Measurements from ENCODE around the gene SSR1.

SSR1 gene

DNA sequence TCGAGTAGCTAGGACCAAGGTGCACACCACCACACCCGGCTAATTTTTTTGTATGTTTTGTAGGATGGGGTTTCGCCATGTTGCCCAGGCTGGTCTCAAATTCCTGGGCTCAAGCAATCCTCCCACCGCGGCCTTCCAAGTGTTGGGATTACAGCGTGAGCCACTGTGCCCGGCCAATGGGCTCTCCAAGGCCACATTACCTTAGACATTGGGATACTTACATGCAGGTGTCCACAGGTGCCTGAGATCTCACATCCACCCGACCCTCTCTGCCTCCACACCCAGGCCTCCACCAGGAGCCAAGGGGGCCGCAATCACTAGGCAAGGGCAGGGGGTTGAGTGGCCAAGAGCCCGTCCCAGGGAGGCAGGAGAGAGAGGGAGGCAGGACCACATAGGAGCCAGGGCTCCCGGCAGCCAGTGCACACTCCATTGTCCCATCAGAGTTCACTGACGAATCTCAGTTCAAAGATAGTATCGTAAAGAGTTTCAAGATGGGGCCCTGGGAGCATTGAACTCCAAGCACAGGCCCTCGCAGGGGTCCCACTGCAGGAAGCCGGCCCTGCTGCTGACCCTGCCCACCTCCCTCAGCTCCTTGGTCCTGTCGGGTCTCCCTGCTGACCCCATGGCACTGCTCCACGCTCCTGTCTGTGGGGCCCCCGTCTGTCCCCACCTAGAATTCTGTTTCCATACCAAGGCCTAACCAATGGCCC is 55.3 kb downstream of the SSR1 start:
- no peak for DNase-seq (ENCODE audit: low read depth)

DNA sequence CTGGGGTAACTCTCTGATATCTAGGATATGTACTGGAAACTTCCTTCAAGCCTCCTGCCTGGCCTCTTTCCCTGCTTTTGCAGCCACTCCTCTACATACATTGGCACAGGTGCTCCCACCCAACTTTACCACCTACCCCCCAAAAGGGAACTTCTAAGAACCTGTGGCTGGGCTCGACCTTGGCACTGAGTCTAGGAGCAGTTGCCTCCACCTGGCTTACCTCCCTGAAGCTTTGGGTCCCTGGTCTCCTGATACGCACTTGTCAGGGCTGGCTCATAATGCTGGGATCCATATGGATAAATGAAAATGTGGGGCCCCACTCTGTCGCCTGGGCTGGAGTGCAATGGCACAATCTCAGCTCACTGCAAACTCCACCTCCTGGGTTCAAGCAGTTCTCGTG is 56.2 kb downstream of the SSR1 start:
- DNase-seq (ENCODE audit: low read depth): no peak

DNA sequence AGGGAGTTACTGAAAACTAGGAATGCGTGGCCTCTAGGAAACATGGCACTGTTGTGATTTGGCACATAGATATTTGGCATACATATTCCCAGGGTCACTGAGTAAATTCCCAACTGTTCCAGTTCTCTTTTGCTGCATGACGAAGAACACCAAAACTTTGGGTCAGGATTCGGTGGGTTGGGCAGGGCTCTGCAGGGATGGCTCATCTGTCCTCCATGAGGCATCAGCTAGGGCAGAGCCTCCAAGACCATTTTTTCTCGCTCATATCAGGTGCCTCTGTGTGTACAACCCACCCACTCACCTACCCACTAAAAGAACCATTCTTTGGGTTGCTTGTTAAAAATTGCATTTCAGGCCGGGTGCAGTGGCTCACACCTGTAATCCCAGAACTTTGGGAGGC is 57.1 kb downstream of the SSR1 start:
- DNase-seq (ENCODE audit: low read depth): no peak

DNA sequence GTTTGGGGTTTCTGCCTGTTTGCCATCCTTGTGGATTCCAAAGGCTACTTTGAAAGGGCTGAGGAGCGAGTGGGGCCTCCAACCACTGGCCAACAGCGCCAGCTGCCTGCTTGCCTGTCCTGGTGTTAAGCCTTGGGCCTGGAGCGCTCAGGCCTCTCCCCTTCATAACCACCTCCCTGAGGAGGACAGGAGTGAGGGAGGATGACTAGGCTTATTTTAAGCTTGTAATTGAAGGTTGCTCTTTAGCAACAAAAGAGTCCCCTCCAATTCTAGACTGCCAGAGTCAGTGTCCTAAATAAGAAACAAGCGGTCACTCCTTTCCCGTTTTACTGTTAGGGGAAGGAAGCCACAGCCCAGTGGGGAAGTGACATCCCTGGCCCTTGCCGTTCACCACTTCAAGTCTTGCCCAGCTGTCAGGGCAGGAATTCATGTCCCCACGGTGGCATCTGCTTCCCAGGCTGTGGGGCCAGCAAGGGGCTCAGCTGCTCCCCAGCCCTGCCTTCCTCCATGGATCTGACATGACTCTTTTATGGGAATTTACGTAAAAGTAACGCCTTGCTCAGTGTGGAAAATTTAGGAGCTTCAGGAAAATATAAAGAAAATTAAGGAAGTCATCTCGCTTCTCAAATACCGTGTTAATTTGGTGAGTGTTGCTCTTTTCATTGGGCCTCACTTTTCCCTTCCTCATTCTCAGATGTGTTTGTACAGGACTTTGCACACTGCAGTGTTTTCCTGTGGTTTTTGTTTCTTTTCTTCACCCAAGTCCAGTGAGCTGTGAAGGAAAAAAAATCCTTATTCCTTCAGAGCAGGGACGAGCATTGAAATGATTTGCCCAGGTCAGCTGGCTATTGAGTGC is 57.8 kb downstream of the SSR1 start:
- DNase-seq (ENCODE audit: low read depth): no peak

DNA sequence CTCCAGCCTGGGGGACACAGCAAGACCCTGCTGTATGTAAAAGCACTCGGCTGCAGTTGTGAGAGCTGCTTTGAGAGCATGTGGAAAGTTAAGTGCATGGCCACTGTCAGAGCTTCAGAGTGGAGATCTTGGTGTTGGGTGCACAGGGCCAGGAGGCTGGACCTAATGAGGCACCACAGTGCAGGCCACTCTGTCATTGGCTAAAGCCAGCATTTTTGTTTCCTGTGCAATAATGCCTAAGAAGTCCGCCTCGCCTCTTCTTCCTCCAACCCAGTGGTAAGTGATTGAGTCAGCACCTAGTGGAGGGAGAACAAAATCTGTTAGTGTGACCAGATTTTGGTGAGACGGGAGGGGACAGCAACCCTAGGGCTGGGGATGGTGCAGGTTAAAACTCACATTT is 60.6 kb downstream of the SSR1 start:
- DNase-seq (ENCODE audit: low read depth): no peak

DNA sequence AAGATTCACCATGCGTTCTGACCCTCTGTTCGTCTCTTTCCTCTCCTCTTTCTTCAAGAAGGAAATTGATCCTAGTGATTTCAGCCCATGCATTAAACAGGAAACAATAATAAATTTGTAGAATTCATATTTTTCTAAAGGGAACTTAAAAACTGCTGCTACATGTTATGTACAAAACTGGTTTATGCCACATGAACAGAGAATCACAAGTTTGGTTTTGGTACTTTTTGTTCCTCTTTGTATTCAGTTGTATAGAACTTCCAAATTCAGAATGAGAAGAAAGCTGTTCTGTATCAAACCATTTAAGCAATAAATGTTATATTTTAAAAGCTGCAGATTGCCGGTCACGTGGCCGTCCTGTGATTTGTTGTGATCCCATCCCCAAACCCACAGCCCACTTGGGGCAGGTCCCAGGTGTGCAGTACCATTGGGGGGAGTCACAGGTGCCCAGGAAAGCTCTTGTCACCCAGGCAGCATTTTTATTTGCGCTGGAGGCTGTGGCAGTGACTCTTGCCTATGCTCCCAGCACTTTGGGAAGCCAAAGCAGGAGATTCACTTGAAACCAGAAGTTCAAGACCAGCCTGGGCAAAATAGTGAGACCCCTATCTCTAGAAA is 61.2 kb downstream of the SSR1 start:
- no peak for DNase-seq (ENCODE audit: low read depth)

DNA sequence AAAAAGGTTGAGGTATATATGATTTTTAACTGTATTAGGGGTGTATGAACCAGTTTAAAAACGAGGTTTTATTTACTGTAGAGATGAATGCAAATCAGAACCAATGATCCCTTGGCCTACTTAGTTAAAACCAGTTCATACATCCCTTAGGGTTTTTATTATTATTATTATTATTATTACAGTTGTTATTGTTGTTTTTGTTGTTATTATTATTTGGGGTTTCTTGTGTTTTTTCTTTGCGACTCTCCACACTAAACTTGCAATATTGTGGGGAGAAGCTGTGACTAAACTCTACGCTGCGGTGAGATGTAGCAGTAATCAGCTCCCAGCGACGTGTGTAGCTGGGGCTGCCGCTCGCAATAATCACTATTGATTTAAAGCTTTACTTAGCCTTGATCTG is 62.2 kb downstream of the SSR1 start:
- no peak for DNase-seq (ENCODE audit: low read depth)

DNA sequence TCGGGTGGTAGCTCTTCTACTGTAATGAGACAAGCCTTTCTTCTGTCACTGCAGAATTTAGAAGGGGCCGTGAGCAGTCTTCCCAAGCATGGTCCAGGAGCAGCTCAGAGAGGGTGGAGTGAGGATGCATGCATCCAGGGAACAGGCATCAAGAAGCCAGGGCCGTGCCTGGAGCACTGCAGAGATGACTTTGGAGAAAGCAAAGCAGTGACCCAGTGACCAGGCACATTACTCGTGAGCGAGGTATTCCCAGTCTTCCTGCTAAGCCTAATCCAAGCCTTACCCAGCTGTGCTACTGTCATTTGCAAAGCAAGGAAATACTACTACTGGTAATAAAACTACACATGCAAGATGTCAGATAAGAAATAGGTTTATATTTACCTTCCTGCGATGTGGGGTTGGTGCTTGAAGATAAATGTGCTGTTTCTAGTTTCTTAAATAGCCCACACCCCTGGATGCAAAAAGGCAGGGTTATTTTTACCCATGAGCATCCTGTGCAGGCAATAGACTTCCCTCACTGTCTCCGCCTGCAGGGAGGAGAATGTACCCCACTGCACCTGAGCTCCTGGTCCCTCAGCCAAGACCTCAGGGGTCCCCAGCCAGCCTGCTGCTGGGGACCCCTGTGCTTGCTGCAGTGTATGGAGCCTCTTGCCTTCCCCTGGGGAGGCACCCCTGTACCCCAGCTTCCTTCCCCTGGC is 62.9 kb downstream of the SSR1 start:
- DNase-seq (ENCODE audit: low read depth): no peak

DNA sequence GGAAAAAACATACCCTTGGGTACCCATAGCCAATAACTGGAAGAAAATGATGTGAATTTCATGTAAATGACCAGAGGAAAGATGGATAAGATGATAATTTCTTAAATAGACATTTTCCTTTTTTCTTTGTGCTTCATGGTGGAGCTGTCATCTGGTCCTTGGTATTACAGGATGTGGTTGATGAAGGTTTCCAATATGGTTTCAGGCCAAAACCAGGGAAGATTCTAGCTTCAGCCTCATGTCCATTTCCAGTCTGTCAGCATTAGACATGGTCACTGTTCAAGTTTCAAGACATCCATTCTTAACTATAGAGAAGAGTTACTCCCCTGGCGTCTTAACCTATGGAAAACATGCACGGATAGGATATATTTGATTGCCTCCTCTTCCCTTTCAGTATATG is 63.6 kb downstream of the SSR1 start:
- no peak for DNase-seq (ENCODE audit: low read depth)

DNA sequence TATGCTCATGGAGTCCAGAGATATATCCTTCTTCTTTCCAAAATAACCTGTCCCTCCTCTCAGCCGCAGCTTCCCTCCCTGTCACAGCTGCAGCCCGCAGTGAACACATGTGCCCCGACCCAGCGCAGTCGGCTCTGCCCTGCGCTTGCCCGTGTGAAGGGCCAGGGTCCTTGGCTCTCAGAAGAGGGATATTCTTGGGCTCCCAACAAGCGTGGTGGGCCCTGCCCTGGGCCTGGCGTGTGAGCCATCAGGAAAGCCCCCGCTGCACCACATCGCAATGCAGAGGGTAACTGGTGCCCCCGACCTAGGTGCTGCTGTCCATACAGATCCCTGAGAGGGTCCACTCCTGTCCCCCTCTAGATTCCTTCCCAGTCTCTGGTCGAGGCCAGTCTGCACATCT is 65.2 kb downstream of the SSR1 start:
- no peak for DNase-seq (ENCODE audit: low read depth)

DNA sequence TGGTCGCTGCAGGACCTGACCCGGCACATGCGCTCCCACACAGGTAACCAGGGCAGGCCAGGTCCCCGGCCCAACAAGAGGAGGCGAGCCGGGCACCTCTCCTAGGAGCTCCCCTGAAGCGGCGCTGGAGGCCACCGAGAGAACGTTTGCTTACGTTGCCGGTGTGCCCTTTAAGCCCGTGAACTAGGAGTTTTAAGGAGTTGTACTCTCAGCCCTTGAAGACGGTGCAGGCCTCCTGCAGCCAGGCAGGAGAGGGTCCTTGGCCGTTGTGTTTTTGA is 65.9 kb downstream of the SSR1 start:
- DNase-seq (ENCODE audit: low read depth): no peak

DNA sequence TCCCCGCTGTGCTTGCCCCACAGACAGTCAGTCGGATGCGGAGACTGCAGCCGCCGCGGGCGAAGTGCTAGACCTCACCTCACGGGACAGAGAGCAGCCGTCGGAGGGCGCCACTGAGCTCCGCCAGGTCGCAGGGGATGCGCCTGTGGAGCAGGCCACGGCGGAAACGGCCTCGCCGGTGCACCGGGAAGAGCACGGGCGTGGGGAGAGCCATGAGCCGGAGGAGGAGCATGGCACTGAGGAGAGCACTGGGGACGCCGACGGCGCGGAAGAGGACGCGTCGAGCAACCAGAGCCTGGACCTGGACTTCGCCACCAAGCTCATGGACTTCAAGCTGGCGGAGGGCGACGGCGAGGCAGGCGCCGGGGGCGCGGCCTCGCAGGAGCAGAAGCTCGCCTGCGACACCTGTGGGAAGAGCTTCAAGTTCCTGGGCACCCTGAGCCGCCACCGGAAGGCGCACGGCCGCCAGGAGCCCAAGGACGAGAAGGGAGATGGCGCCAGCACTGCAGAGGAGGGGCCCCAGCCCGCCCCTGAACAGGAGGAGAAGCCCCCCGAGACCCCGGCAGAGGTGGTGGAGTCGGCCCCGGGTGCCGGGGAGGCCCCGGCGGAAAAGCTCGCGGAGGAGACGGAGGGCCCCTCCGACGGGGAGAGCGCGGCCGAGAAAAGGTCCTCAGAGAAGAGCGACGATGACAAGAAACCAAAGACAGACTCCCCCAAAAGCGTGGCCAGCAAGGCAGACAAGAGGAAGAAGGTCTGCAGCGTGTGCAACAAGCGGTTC is 66.4 kb downstream of the SSR1 start:
- DNase-seq (ENCODE audit: low read depth): no peak

DNA sequence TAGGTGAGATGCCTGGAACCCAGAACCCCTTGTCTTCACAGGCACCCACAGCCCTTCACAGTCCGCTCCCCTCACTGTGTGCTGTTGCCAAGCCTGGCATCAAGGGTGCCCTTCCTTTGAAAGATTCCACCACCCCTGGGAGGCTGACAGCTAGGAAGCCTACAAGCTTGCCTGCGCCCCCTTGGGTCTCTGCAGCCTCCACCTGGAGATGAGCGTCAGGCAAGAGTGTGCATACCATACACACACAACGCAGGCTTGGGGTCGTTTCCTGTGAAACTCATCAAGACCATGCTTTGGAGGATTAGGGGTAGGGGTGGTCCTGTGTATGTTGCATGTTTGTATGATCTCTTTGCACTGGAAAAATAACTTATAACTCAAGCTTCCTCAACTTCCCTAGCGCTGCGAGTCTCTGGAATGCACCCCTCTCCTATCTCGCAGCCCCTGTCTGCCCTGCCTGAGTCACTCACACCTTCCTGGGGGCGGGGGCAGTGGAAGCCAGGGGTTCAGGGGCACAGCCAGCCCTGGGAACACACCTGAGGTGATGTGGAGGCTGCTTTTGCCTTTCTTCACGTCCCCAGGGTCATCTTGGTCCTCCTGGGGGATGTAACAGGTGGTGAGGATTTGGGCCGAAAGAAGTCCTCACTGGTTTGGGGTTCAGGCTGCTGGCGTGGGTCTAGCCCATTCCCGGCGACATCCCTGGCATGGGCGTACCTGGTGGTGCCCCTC is 67.2 kb downstream of the SSR1 start:
- no peak for DNase-seq (ENCODE audit: low read depth)

DNA sequence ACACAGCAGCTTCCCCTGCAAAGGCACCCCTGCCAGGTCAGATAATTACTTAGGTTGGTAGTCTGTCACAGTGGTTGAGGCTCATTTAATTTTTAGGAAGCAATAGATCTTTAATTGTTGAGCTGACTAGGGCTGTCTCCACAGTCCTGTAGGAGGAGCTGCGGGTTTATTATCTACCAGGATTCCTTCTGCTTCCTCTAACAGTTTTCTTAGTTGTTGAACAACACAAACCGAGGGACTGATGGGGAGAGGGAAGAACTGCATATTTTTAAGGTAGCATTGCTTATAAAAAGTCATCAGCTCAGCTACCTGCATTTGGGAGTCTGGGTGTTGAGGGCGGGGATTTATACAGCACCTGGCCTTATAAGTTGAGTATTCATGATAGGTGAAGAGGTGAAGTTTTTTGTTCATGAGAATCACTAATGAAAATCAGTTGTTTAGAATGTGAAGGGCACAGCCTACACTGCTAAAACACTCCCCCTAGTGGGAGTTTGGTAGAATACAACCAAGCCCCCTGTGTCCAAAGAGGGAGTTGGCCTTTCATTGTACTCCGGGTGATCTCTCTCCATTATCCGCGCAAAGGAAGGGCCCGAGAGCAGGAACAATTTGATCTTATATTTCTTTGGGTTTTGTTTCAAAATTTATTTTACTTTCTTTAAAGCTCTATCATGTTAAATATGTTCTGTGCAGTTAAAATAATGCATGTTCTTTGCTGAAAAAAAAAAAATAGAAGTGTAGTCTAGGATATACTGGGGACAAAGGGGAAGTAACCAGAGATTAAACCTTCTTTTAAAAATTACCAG is 69.6 kb downstream of the SSR1 start:
- no peak for DNase-seq (ENCODE audit: low read depth)

DNA sequence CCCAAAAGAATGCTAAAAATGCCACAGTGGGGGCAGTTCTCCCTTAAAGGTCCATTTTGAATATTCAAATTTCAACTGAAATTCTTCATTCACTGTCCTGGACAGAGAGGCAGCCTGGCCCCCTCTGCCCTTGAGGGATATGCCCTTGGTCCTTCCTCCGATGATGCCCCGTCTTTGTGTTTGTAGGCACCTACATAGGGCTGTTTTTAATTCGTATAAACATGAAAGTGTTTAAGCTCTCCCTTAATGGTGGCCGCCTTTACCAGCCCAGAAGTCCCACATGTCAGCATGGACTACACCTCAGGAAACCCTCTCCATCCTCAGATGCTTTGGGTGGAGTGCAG is 70.2 kb downstream of the SSR1 start:
- no peak for DNase-seq (ENCODE audit: low read depth)

DNA sequence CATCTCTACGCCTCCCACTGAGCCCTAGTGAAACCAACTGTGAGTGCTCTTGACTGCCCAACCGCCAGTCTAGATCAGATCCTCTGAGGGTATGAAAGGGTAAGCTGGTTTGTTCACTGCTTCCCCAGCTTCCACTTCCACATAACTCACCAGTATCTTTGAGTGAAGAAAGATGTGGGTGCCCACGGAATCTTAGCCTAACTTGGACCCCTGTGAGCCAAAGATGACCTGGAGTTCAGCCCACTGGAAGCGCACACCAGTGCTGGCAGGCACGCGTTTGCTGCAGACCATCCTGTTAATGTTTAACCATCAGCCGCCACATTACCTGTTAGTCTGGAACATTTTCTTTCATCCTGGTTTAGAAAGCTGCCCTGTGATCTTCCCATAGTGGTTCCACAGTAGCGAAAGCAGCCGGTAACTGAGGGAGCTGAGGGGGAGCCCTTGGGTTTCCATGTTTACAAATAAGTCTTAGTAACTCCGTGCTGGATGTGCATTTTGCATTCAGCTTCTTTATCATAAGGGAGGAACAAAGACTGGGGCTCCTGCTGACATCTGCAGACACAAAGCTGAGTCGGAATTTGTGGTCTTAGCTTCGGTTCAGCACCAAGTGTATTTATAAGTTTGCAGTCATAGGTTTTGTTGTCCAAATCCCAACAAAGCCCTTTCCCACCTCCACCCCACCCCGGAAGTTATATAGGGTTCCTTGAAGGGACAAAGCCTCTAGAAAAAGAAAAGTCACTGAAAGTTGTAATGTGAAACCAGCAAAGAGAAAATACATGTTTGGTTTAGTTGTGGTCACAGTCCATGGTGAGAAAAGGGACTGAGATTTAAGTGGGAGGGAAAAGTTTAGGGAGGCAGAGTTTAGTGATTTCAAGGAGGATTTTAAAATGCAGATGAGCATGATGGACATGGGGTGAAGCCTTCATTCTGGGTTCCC is 71.0 kb downstream of the SSR1 start:
- DNase-seq (ENCODE audit: low read depth): no peak

DNA sequence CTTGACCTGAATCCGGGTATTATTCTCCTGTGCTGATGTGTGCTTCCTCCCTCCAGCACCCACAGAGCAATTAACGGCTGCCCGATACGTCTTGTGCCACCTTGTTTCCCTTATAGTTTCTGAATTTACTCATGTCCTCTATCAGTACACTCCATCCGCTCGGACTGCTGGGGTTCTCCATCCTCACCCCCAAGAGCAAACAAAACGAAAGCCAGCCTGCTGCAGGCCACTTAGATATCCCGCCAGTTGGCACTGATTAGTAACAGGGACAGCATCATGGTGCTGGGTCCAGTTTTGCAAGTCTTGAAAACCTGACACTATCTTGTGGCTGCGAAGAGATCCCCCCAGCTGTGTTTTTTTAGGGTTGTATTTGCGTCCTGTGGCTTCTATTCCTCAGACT is 71.8 kb downstream of the SSR1 start:
- no peak for DNase-seq (ENCODE audit: low read depth)

DNA sequence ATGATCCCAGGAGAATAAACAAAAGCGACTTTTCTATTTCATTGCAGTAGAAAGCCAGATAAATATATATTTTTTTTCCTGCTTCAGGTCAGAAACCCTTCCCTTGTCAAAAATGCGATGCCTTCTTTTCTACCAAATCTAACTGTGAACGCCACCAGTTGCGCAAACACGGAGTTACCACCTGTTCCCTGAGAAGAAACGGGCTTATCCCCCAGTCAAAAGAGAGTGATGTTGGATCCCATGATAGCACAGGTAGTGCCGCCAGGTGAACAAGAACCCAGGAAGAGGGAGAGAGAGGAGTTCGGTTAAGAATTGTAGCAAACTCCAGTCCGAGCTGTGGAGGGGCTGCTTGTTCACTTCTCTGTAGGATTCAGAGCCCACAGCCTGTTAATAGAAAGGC is 72.6 kb downstream of the SSR1 start:
- no peak for DNase-seq (ENCODE audit: low read depth)

DNA sequence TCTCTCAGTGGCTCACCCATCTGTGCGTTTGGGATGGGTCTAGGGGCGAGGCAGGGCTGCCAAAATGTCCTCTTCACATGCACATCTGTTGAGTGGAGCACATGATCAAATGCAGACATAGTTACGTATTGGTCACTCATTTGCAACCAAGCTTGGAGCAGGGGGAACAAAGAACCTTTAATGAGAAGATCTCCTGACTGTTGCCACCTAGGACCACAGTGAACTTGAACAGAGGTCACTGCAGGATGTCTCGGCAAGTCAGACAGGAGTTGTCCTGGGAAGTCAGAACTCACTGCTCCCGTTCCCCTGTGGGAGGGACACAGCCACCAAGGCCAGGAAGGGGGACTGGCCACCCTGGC is 73.4 kb downstream of the SSR1 start:
- DNase-seq (ENCODE audit: low read depth): no peak

Measured in stimulated activated CD8-positive, alpha-beta memory T cell treated with anti-CD3 and anti-CD28 coated beads, Interleukin-15, amount 100 ng/mL, for 24 hours (primary cell).